22Rv1 (cell line): ENCODE results near the gene C2orf76.

Experiments used
- H3K27ac ChIP-seq: fragments of 450-650 bp; 2 replicates; pipeline ENCODE4 v1.5.1; 2017
- CTCF ChIP-seq: fragments of 450-650 bp; IDR thresholded peaks from 2 replicates; pipeline ENCODE4 v1.5.1; 2017; ENCODE audit warnings: mild to moderate bottlenecking
- ZFX ChIP-seq: fragments of 450-650 bp; IDR thresholded peaks from 2 replicates; pipeline ENCODE4 v1.6.1; 2017; ENCODE audit warnings: antibody characterized with exemption, borderline replicate concordance

C2orf76 gene

GRCh38 chr2:119261493-119262225 lies 105.0 kb downstream of the C2orf76 start:
- no peak overlapping the region for H3K27ac ChIP-seq
- TF ChIP-seq ZFX (no peak), CTCF (no peak)

DNA sequence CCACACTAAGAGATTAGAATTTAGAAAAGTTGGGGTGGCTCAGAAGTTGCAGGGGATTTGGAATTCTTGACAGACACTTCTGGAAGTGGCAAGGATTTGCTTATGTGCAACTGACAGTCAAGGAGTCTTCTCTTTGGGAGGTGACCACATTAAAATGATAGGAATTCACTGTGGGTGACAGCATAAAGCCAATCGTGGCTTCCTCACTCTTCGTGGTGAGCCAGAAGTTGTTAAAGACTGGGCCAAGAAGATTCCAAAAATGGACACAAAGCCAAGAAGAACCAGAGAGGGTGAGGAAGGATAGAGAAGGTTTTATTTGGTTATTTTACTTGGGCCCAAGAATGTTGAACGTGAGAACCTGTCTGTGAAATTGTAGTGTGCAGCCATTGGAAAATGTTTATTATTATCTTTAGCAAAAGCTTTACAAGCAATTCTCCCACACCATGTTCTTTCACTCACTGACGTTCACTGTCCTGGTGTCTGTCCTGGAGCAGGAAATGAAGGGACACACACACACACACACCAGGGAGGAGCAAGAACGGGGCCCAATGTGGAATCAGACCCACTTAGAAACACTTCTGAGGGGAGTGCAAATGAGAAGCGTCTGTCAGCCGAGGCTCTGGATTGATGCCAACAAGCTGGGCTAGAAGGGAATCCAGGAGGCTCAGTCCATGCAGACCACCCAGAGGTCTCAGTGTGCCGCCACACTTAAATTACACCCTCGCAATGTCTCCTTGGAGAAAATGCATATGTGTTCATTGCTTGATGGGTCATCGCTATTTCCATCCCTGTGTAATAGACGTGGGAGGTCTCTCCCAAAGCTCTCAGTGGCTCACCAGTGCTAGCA lies 105.8 kb downstream of the C2orf76 start:
- H3K27ac ChIP-seq: no peak overlapping the region
- TF ChIP-seq CTCF (no peak), ZFX (no peak)

DNA sequence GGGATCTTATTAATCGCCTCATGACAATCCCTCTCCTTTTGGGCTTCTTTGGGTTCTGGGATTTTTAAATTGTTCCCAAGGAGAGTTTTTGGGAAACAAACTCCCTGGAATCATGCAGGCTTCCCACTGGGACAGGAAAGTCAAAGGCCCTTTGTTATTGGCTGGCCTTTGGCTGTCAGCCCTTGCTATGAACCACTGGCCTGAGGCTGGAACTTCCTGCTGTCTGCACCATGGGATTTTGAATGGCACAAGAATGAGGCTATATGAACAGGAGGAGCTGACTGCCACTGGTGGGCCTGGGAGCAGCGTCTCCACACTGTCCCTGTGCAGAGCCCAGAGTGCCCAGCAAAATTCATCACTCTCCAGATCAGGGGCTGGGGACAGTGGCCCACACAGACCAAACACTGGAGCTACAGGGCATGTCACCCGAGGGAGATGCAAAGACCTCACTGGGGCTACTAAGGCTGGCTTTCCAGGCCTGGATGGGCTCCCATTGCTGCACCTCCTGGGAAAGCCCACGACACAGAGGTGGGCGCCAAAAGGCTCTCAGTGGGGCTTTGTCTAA lies 107.3 kb downstream of the C2orf76 start:
- H3K27ac ChIP-seq: no peak overlapping the region
- TF ChIP-seq CTCF: no peak
- no peak for TF ChIP-seq ZFX

GRCh38 chr2:119257198-119257597 lies 109.4 kb downstream of the C2orf76 start:
- no peak overlapping the region for H3K27ac ChIP-seq
- TF ChIP-seq CTCF (no peak), ZFX (no peak)

DNA sequence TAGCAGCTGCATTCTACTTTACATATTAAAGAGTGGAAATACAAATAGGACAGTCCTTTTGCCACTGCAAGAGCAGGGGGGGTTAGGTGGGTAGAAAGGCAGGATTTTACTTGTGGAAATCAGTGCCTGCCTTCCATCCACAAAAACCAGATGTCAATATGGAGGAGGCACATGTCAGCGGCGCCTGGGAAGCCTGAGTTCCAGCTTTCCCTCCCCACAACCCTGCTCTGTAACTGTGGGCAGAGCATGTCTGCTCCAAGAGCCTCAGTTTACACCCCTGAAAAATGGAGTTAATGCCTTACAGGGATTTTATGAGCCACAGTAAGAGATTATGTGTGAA lies 110.1 kb downstream of the C2orf76 start:
- no peak for TF ChIP-seq CTCF
- no peak for TF ChIP-seq ZFX
- no peak overlapping the region for H3K27ac ChIP-seq

GRCh38 chr2:119255760-119256581 lies 110.7 kb downstream of the C2orf76 start:
- H3K27ac ChIP-seq: no peak overlapping the region
- TF ChIP-seq ZFX (no peak), CTCF (no peak)
